Measurements from ENCODE around the gene TRABD2A. TPM values are rescaled to one million over a fixed set of nuclear protein-coding genes. Genes with fewer than 3 reads are reported as not detected.
A peak's percentile ranks its signal among the peaks of the same experiment; 100 is the strongest.

Gene TRABD2A
- total and polyA plus RNA-seq, 2 donors (not counting 1 experiment from before 2014, with no cell fraction given): 4.4 to 14.4 TPM

GRCh38 chr2:84847326-84848050, 33.4 kb downstream of the TRABD2A start:
- TF ChIP-seq EZH2 (IDR thresholded peaks at IDR 0.05; ENCODE audit: low read length, missing control alignments) (no peak), CTCF (conservative IDR thresholded peaks at IDR 0.05 in 1 of 2, IDR thresholded peaks at IDR 0.05 in 1 of 2; ENCODE audit: low read depth in 1 of 2, low read length in 2 of 2) (no peak)
- no peak overlapping the region for H3K9ac ChIP-seq (ENCODE audit: insufficient read depth, low read length)
- no peaks in the 10 kb centered on the region for H3K9me3 ChIP-seq (ENCODE audit: control insufficient read depth, insufficient read depth, low read depth, low read length)
- no peak overlapping the region for H2AFZ ChIP-seq (ENCODE audit: low read length)
- DNase-seq (ENCODE audit: low read depth in 2 of 2): no peak
- H3K4me2 ChIP-seq (ENCODE audit: extremely low read depth, insufficient read depth, low read length): no peak overlapping the region
- no peaks in the 10 kb centered on the region for H3K36me3 ChIP-seq (ENCODE audit: control insufficient read depth, insufficient read depth, low read length)
- no peak overlapping the region for H3K27ac ChIP-seq (ENCODE audit: insufficient read depth, low read length)
- no peak overlapping the region for H3K4me3 ChIP-seq (replicated peaks in 1 of 4; ENCODE audit: control extremely low read depth in 1 of 4, insufficient read depth in 1 of 4, low read depth in 3 of 4, low read length in 4 of 4)
- no peaks in the 10 kb centered on the region for H3K79me2 ChIP-seq (ENCODE audit: control insufficient read depth, insufficient read depth, low read length)
- H3K27me3 ChIP-seq (ENCODE audit: control insufficient read depth, insufficient read depth, low read length): no peaks in the 10 kb centered on the region
- no peaks in the 10 kb centered on the region for H4K20me1 ChIP-seq (ENCODE audit: control insufficient read depth, extremely low read depth, insufficient read depth, low read length)
- no peaks in the 10 kb centered on the region for H3K4me1 ChIP-seq (ENCODE audit: control insufficient read depth, extremely low read depth, insufficient read depth, low read length)

GRCh38 chr2:84846741-84847142, 34.1 kb downstream of the TRABD2A start:
- Histone ChIP-seq H3K27me3 (ENCODE audit: control insufficient read depth, insufficient read depth, low read length) (no peaks in the 10 kb centered on the region), H3K9ac (ENCODE audit: insufficient read depth, low read length) (no peak overlapping the region), H2AFZ (ENCODE audit: low read length) (no peak overlapping the region), H3K36me3 (ENCODE audit: control insufficient read depth, insufficient read depth, low read length) (no peaks in the 10 kb centered on the region), H4K20me1 (ENCODE audit: control insufficient read depth, extremely low read depth, insufficient read depth, low read length) (no peaks in the 10 kb centered on the region), H3K79me2 (ENCODE audit: control insufficient read depth, insufficient read depth, low read length) (no peaks in the 10 kb centered on the region), H3K4me2 (ENCODE audit: extremely low read depth, insufficient read depth, low read length) (no peak overlapping the region), H3K4me3 (replicated peaks in 1 of 4; ENCODE audit: control extremely low read depth in 1 of 4, insufficient read depth in 1 of 4, low read depth in 3 of 4, low read length in 4 of 4) (no peak overlapping the region), H3K9me3 (ENCODE audit: control insufficient read depth, insufficient read depth, low read depth, low read length) (no peaks in the 10 kb centered on the region), H3K4me1 (ENCODE audit: control insufficient read depth, extremely low read depth, insufficient read depth, low read length) (no peaks in the 10 kb centered on the region), H3K27ac (ENCODE audit: insufficient read depth, low read length) (no peak overlapping the region)
- DNase-seq (ENCODE audit: low read depth in 2 of 2): peak in 1 of 2 donors; percentile 74
- TF ChIP-seq CTCF (conservative IDR thresholded peaks at IDR 0.05 in 1 of 2, IDR thresholded peaks at IDR 0.05 in 1 of 2; ENCODE audit: low read depth in 1 of 2, low read length in 2 of 2): no peak
- TF ChIP-seq EZH2 (IDR thresholded peaks at IDR 0.05; ENCODE audit: low read length, missing control alignments): no peak

GRCh38 chr2:84846041-84846663, 34.7 kb downstream of the TRABD2A start:
- Histone ChIP-seq H3K9me3 (ENCODE audit: control insufficient read depth, insufficient read depth, low read depth, low read length) (no peaks in the 10 kb centered on the region), H3K27ac (ENCODE audit: insufficient read depth, low read length) (no peak overlapping the region), H2AFZ (ENCODE audit: low read length) (no peak overlapping the region), H3K4me3 (replicated peaks in 1 of 4; ENCODE audit: control extremely low read depth in 1 of 4, insufficient read depth in 1 of 4, low read depth in 3 of 4, low read length in 4 of 4) (no peak overlapping the region), H3K79me2 (ENCODE audit: control insufficient read depth, insufficient read depth, low read length) (no peaks in the 10 kb centered on the region), H4K20me1 (ENCODE audit: control insufficient read depth, extremely low read depth, insufficient read depth, low read length) (no peaks in the 10 kb centered on the region), H3K4me2 (ENCODE audit: extremely low read depth, insufficient read depth, low read length) (no peak overlapping the region), H3K9ac (ENCODE audit: insufficient read depth, low read length) (no peak overlapping the region), H3K27me3 (ENCODE audit: control insufficient read depth, insufficient read depth, low read length) (no peaks in the 10 kb centered on the region), H3K4me1 (ENCODE audit: control insufficient read depth, extremely low read depth, insufficient read depth, low read length) (no peaks in the 10 kb centered on the region), H3K36me3 (ENCODE audit: control insufficient read depth, insufficient read depth, low read length) (no peaks in the 10 kb centered on the region)
- TF ChIP-seq CTCF (conservative IDR thresholded peaks at IDR 0.05 in 1 of 2, IDR thresholded peaks at IDR 0.05 in 1 of 2; ENCODE audit: low read depth in 1 of 2, low read length in 2 of 2): no peak
- TF ChIP-seq EZH2 (IDR thresholded peaks at IDR 0.05; ENCODE audit: low read length, missing control alignments): no peak
- DNase-seq (ENCODE audit: low read depth in 2 of 2): peak; percentile 18 to 74
